ENCODE data around the gene CCL28.

DNA sequence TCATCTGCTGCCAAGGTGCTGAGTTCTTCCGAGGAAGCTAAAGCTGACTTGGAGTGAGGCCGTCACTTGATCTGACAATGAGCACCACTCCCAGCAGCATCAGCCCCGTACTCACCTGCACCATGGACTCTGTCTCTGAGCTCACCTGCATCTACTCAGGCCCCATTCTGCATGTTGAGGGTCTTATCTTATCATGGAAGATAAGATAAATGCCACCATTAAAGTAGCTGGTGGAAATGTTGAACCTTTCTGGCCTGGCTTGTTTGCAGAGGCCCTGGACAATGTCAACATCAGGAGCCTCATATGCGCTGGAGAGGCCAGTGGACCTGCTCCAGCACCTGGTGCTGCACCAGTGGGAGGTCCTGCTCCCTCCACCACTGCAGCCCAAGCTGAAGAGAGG lies 64.0 kb downstream of the CCL28 start:
- no peak for TF ChIP-seq POLR2A (IDR thresholded peaks at IDR 0.05)
- TF ChIP-seq, protein P1, sequence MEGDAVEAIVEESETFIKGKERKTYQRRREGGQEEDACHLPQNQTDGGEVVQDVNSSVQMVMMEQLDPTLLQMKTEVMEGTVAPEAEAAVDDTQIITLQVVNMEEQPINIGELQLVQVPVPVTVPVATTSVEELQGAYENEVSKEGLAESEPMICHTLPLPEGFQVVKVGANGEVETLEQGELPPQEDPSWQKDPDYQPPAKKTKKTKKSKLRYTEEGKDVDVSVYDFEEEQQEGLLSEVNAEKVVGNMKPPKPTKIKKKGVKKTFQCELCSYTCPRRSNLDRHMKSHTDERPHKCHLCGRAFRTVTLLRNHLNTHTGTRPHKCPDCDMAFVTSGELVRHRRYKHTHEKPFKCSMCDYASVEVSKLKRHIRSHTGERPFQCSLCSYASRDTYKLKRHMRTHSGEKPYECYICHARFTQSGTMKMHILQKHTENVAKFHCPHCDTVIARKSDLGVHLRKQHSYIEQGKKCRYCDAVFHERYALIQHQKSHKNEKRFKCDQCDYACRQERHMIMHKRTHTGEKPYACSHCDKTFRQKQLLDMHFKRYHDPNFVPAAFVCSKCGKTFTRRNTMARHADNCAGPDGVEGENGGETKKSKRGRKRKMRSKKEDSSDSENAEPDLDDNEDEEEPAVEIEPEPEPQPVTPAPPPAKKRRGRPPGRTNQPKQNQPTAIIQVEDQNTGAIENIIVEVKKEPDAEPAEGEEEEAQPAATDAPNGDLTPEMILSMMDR (IDR thresholded peaks at IDR 0.05), result no peak
